ENCODE results near the gene PRKRA.

- TF ChIP-seq CTCF (conservative IDR thresholded peaks at IDR 0.05; ENCODE audit: low read depth, low read length) = no peak
- no peak for TF ChIP-seq EZH2 (IDR thresholded peaks at IDR 0.05; ENCODE audit: borderline replicate concordance, low read depth, low read length, poor library complexity, severe bottlenecking)
These were observed 56.1 kb downstream of the PRKRA start for GRCh38 chr2:178394859-178395258.

Data from A673 (cell line).